CD4-positive, alpha-beta T cell treated with Interleukin-4 for 4 hours (primary cell): ENCODE data around the gene KDM7A.
"Not testable (repeated sequence)": the region's sequence is repeated elsewhere in the genome, so short reads cannot be mapped to it uniquely, and the experiment has no call there.

Experiments
- DNase-seq: peaks from one replicate; pipeline ENCODE4 v3.0.0-alpha.2; 2020

KDM7A gene

DNA sequence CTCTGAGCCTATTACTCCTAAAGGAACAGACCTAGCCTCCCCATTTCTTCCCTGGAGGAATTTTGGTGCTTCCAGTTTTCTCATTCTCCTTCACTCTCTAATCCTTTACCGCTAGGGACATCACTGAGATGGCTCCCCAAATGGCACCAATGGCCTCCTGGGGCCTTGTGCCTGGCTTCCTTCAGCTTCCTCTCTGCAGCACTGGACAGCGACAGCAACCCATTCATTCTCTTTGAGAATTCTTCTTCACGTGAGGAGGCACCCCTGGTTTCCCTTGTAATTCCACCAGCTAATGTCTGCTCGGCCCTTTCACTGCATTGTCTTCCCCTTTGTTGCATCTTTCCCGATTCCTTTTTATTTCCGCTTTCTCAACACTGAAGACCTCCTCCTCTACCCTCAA lies 24.6 kb upstream of the KDM7A start:
- no peak for DNase-seq

DNA sequence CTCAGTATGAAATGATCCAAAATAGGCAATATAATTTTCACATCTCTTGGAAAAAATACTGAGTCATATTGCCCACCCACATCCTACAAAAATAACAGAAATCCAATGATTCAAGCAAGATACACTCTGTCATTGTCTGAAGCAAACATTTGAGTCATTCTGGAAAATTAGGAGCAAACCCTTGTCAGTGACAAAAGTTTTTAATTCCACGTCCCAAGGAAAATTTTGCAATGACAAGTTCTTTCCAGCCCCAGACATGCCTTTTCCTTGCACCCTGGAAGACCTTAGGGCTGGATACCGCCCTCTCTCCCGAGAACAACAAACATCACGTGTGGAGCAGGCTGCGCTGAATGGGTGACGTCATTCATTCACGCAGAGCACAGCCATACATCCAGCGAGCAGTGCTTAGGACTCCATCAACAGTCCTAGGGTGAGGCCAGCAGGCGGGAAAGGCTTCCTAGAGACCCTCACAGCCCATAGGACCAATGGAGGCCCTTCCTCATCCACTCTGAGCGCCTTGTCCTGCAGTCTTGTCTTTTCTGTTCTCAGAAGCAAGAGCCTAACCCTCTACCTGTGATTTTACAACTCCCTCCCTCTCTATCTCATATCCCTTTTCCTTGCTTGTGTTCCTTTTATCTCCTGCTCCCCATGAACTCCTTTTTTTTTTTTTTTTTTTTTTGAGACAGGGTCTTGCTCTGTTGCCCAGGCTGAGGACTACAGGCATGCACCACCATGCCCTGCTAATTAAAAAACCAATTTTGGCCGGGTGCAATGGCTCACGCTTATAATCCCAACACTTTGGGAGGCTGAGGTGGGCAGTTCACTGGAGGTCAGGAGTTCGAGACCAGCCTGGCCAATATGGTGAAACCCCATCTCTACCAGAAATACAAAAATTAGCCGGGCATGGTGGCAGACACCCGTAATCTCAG lies 23.5 kb upstream of the KDM7A start:
- DNase-seq, result no peak

- no peak for DNase-seq
Observed at GRCh38 chr7:140197938-140198337, 21.2 kb upstream of the KDM7A start.

GRCh38 chr7:140197218-140197890 lies 20.6 kb upstream of the KDM7A start:
- no peak for DNase-seq

- DNase-seq, result no peak
Observed at GRCh38 chr7:140196361-140197217, 19.8 kb upstream of the KDM7A start.

DNA sequence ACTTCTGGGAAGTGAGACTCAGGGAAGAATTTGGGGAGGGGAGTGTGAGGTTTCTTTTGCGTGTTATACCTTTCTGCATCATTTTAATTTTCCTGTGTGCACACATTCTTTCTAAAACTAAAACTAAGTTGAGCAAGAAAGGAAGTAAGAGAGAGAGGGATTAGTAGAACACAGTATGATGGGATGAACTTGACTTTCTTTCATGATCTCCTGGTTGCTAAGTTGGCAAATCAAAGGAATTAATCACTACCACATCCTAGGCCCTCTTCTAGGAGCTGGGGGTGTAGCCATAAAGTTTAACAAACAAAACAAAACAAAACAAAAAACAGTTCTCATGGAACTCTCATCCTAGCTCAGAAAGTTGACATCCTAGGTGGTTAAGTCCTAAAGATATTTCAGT lies 19.1 kb upstream of the KDM7A start:
- DNase-seq, result no peak

- no peak for DNase-seq
Observed at GRCh38 chr7:140192620-140193019, 15.8 kb upstream of the KDM7A start.

GRCh38 chr7:140192176-140192575 lies 15.4 kb upstream of the KDM7A start:
- DNase-seq, result no peak

- DNase-seq, result no peak
Observed at GRCh38 chr7:140190588-140190987, 13.8 kb upstream of the KDM7A start.

GRCh38 chr7:140189917-140190316 lies 13.1 kb upstream of the KDM7A start:
- DNase-seq, result no peak

GRCh38 chr7:140182917-140183316 lies 6.1 kb upstream of the KDM7A start:
- DNase-seq, result no peak

DNA sequence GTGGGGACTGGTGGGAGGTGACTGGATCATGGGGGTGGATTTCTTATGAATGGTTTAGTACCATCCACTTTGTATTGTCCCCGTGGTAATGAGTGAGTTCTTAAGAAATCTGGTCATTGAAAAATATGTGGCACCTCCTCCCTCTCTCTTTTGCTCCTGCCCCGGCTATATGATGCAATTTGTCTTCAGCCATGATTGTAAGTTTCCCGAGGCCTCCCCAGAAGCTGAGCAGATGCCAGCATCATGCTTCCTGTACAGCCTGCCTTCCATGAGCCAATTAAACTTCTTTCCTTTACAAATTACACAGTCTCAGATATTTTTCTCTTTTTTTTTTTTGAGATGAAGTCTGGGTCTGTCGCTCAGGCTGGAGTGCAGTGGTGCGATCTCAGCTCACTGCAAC lies 2.6 kb upstream of the KDM7A start:
- no peak for DNase-seq

DNA sequence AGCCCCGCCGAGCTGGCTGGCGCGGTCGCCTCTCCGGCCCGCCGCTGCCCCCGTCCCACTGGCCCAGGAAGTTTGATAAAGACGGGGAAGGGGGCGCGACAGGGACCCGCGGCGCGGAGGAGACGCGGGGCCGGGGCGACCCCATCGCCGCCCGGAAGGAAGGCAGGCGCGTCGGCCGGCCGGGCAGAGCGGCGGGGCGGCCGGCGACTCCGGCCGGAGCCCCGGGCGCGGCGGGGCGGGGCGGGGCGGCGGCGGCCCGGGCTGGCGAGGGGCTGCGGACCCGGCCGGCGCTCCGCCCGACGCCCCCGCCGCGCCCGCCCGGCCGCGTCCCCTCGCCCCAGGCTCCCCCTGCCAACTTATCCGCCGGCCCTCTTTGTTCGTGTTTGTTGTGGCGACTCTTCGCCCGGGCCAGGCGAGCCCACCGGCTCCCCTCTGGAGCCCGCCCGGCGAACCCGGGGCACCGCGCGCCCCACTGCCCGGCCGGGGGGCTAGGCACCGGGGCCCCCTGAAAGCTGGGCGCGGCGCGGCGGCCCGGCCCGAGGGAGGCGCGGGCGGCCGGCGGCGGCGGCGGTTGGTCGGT lies 571 bp downstream of the KDM7A start:
- DNase-seq, result no peak

- peak; percentile 99 for DNase-seq
Observed at GRCh38 chr7:140175221-140176121, 1.3 kb downstream of the KDM7A start.

- DNase-seq, result no peak
Observed at GRCh38 chr7:140174217-140174616, 2.6 kb downstream of the KDM7A start.

GRCh38 chr7:140170375-140170774 lies 6.4 kb downstream of the KDM7A start:
- DNase-seq, result no peak

- DNase-seq, result no peak
Observed at GRCh38 chr7:140168816-140169215, 8.0 kb downstream of the KDM7A start.

DNA sequence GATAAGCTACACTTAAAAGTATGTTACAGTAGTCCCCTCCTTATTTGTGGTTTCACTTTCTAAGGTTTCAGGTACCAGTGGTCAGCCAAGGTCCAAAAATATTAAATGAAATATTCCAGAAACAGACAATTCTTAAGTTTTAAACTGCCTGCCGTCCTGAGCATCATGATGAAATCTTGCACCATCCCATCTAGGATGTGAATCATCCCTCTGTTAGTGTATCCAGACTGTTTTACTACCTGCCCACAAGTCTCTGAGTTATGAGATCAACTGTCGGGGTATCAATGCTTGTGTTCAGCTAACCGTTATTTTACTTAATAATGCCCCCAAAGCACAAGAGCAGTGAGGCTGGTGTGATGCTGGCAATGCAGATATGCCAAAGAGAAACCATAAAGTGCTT lies 11.4 kb downstream of the KDM7A start:
- no peak for DNase-seq

GRCh38 chr7:140162081-140162480 lies 14.7 kb downstream of the KDM7A start:
- DNase-seq, result not testable (repeated sequence)

- DNase-seq, result no peak
Observed at GRCh38 chr7:140161047-140161446, 15.7 kb downstream of the KDM7A start.

GRCh38 chr7:140160308-140160707 lies 16.5 kb downstream of the KDM7A start:
- no peak for DNase-seq

DNA sequence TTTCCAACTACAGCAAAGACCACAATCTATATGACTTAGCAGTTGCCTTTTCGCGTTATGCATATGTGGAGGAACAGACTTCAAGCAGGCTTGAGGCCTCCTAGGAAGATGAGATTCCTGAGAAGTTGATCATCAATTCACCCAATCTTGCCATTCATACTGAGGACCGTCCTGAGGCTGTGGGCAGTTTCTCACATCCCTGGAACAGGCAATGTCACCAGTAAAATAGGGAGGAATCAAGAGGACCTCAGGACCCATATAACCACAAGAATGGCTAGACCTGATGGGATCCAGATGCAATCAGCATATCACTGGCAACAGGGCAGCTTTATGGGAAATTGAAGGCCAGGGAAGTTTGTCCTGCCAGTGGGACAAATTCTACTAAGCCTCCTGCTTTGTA lies 17.3 kb downstream of the KDM7A start:
- no peak for DNase-seq
